Skeletal muscle satellite cell (primary cell): ENCODE results near the gene MCU.

Experiments used
- H3K27me3 ChIP-seq: 2 replicates; pipeline ENCODE4 v1.7.0; 2013; ENCODE audit warnings: low read length; ENCODE audit not compliant: control insufficient read depth, insufficient read depth
- H3K36me3 ChIP-seq: 2 replicates; pipeline ENCODE4 v1.7.0; 2013; ENCODE audit warnings: mild to moderate bottlenecking, control low read depth, low read length; ENCODE audit not compliant: insufficient read depth
- H3K4me1 ChIP-seq: 2 replicates; pipeline ENCODE4 v1.7.0; 2013; ENCODE audit warnings: low read length; ENCODE audit not compliant: control insufficient read depth, insufficient read depth
- H3K4me2 ChIP-seq: 2 replicates; pipeline ENCODE4 v1.7.0; 2013; ENCODE audit warnings: mild to moderate bottlenecking, low read length
- H3K4me3 ChIP-seq: 2 replicates; pipeline ENCODE4 v1.7.0; 2013; ENCODE audit warnings: low read length
- H3K9ac ChIP-seq: 2 replicates; pipeline ENCODE4 v1.7.0; 2013; ENCODE audit warnings: mild to moderate bottlenecking, low read depth, low read length, moderate library complexity
- H3K9me3 ChIP-seq: replicated peaks from 2 replicates; pipeline ENCODE4 v1.7.0; 2013; ENCODE audit warnings: mild to moderate bottlenecking, control low read depth, low read length

MCU gene

DNA sequence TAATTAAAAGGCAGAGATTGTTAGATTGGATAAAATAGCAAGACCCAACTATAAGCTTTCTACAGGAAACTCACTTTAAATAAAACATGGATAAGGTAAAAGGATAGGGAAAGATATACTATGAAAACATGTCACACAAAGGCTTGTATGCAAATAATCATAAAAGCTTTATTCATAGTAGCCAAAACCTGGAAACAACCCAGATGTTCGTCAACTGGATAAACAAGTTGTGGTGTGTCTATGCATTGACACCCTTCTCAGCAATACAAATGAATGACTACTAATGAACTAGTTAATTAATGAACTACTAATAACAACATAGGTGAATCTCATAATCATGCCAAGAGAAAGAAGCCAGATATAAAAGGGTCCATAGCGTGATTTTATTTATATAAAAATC lies 163.8 kb downstream of the MCU start:
- H3K4me2 ChIP-seq, result no peak overlapping the region
- no peaks in the 10 kb centered on the region for H3K9me3 ChIP-seq
- no peaks in the 10 kb centered on the region for H3K4me1 ChIP-seq
- H3K9ac ChIP-seq, result no peak overlapping the region
- H3K27me3 ChIP-seq, result no peaks in the 10 kb centered on the region
- peaks cover 6% of the 10 kb centered on the region for H3K36me3 ChIP-seq
- H3K4me3 ChIP-seq, result no peak overlapping the region

DNA sequence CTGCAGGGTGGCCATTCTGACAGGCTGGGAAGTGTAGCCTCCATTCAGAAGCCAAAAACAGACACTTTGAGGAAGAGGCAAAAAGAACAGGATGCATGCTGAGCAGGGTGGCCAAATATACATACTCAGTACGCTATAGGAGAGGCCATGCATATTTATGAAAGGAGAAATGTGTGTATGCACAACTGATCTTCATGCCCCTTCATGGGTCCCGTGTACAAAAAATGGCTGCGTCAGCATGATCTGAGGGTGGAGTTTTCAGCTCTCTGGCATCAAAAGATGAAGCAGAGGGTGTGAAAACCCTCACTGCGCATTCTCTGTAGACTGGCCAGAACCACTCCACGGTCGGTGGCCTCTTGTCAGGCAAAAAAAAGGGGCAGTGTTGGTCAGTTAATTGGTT lies 166.1 kb downstream of the MCU start:
- H3K27me3 ChIP-seq, result no peaks in the 10 kb centered on the region
- peaks cover 10% of the 10 kb centered on the region for H3K36me3 ChIP-seq
- no peak overlapping the region for H3K4me3 ChIP-seq
- no peak overlapping the region for H3K9ac ChIP-seq
- no peak overlapping the region for H3K4me2 ChIP-seq
- no peaks in the 10 kb centered on the region for H3K9me3 ChIP-seq
- no peaks in the 10 kb centered on the region for H3K4me1 ChIP-seq

DNA sequence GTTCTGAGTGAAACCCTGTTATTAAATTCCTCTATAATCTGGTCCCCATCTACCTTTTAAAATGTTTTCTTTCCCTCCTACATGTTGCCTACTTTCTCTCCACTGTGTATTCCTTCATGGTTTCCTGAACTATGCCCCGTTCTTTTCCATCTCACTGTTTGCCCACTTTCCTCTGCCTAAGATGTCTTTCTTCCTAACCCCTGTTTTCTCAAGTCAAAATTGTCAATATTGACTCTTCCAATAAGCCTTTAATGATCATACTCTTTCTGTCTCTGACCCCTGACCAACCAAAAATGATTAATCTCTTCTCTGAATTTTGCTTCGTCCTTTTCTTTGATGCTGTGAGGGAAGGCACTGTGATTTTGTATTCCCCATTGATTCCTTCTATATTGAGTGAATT lies 171.0 kb downstream of the MCU start:
- Histone ChIP-seq H3K4me2 (no peak overlapping the region), H3K27me3 (no peaks in the 10 kb centered on the region), H3K4me3 (no peak overlapping the region), H3K36me3 (peaks cover 14% of the 10 kb centered on the region), H3K9ac (no peak overlapping the region), H3K9me3 (no peaks in the 10 kb centered on the region), H3K4me1 (no peaks in the 10 kb centered on the region)

DNA sequence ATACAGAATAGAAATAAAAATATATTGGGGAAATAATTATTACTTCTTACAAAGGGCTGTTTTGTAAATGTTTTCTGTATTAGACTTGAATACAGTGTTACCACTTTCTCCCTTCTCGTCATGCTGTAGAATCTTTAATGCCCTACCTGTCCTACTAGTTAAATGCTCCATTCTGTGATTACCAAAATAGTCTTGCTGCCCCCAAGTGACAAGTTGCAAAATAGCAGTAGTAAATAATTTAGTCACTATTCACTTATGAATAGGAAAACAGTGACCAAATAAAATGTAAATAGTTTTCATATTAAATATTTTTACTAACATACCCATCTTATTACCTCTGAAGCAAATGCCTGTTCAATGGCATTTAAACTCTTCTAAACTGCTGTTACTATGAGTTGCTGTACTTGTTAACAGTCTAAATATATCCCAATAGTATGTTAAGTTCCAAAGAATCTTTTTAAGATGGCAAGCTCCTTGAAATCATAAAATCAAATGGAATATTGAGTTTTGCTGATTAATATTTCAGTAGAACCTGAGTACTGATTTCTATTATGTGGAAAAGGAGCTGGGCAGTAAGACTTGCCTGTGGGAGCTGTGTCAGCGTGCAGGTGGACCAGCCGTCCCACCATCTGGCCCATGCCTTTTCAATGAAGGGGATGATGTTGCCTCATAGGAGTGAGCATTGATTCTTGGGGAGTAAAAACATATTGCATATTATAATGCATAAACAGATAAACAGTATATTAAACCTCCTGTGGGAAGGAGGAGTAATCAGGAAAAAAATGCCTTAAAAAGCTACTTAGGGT lies 183.5 kb downstream of the MCU start:
- H3K4me1 ChIP-seq, result no peaks in the 10 kb centered on the region
- no peak overlapping the region for H3K4me2 ChIP-seq
- peaks cover 20% of the 10 kb centered on the region for H3K36me3 ChIP-seq
- no peak overlapping the region for H3K9ac ChIP-seq
- no peaks in the 10 kb centered on the region for H3K27me3 ChIP-seq
- no peak overlapping the region for H3K4me3 ChIP-seq
- H3K9me3 ChIP-seq, result no peaks in the 10 kb centered on the region

DNA sequence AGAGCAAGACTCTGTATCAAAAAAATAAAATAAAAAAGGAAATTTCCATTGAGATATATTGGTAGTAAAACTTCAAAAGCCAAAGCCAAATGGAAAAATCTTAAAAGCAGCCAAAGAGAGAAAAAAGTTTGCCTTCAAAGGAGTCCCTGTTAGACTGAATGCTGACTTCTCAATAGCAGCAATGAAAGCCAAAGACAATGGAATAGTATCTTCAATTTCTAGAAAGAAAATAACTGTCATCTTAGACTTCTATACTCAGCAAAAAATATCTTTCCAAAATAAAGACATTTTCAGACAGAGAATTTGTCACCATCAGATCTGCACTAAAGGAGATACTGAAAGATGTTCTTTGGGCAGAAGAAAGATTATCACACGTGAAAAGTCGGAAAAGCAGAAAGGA lies 187.3 kb downstream of the MCU start:
- Histone ChIP-seq H3K9ac (no peak overlapping the region), H3K4me3 (no peak overlapping the region), H3K9me3 (no peaks in the 10 kb centered on the region), H3K4me2 (no peak overlapping the region), H3K4me1 (no peaks in the 10 kb centered on the region), H3K27me3 (no peaks in the 10 kb centered on the region), H3K36me3 (peaks cover 11% of the 10 kb centered on the region)

DNA sequence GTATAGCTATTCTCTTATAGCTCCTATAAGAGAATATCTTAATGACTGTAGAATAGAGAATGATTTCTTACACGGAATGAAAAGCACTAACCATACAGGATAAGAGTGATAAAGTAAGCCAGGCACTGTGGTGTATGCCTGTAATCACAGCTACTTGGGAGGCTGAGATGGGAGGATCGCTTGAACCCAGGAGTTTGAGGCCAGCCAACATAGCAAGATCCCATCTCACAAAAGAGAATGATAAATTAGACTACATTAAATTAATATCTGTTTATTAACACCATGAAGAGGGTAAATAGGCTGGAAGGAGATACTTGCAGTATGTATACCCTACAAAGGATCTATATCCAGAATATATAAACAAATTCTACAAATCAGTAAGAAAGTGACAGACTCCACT lies 189.3 kb downstream of the MCU start:
- H3K4me2 ChIP-seq, result no peak overlapping the region
- H3K4me1 ChIP-seq, result no peaks in the 10 kb centered on the region
- peaks cover 19% of the 10 kb centered on the region for H3K36me3 ChIP-seq
- H3K27me3 ChIP-seq, result no peaks in the 10 kb centered on the region
- H3K4me3 ChIP-seq, result no peak overlapping the region
- no peak overlapping the region for H3K9ac ChIP-seq
- H3K9me3 ChIP-seq, result no peaks in the 10 kb centered on the region

DNA sequence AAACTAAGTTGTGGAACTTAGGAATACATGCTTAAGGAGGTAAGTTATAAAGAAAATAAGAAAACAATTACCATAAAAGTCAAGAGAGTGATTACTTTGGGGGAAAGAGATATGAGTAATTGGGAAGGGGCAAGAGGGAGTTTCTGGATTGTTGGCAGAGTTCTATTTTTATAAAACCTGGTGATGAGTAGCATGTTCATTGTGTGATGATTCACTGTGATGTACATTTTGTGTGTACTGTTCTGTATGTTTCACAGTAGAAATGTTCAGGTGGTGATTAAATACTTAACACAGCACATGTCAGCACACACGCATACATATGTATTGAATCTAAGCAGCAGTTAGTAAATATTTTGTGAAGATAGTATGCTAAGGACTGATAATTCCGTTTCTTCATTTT lies 191.9 kb downstream of the MCU start:
- H3K4me1 ChIP-seq, result peaks cover 7% of the 10 kb centered on the region
- H3K9me3 ChIP-seq, result no peaks in the 10 kb centered on the region
- peaks cover 30% of the 10 kb centered on the region for H3K36me3 ChIP-seq
- no peak overlapping the region for H3K9ac ChIP-seq
- no peaks in the 10 kb centered on the region for H3K27me3 ChIP-seq
- H3K4me2 ChIP-seq, result no peak overlapping the region
- no peak overlapping the region for H3K4me3 ChIP-seq

DNA sequence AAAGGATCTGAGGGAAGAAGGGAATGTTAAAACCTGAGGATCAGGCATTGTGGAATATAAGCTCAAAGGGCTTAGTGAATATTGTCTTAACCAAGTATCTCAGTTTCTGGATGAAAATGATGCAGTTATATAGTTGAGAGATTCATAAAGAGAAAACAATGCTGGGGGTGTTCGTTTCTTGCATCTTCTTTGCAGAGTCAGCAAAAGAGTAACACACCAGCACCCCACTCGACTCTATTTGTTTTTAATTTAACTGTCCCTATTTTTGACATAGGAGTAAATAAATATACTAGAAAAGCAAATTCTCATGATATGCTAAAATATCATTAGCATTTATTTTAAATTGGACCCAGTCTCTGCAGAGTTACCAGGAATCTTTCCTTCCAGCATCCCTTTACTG lies 194.0 kb downstream of the MCU start:
- Histone ChIP-seq H3K36me3 (peaks cover 27% of the 10 kb centered on the region), H3K9ac (no peak overlapping the region), H3K9me3 (no peaks in the 10 kb centered on the region)

DNA sequence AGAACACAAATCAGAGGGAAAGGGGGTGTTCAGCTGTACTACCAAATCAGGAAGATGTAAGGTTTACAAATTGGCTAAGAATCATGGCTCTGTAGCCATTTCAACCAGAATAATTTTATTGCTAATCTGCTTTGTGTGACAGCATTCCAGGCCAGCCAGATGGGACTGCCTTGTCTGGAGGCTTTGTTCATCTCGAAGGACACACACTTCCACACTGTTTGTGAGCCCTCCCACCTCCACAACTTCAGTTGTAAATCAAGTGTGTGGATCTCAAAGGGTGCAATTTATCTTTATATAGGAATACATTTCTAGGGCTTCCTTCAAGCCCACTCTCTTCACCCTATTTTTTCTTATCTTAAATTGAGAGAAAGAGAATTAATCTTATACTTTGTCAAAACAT lies 194.7 kb downstream of the MCU start:
- Histone ChIP-seq H3K36me3 (peaks cover 27% of the 10 kb centered on the region), H3K4me2 (no peak overlapping the region), H3K4me3 (no peak overlapping the region)

More for the DNA sequence above, 194.0 kb downstream of the MCU start:
- H3K4me2 ChIP-seq, result no peak overlapping the region
- H3K4me3 ChIP-seq, result no peak overlapping the region
- H3K4me1 ChIP-seq, result peaks cover 7% of the 10 kb centered on the region
- H3K27me3 ChIP-seq, result no peaks in the 10 kb centered on the region

DNA sequence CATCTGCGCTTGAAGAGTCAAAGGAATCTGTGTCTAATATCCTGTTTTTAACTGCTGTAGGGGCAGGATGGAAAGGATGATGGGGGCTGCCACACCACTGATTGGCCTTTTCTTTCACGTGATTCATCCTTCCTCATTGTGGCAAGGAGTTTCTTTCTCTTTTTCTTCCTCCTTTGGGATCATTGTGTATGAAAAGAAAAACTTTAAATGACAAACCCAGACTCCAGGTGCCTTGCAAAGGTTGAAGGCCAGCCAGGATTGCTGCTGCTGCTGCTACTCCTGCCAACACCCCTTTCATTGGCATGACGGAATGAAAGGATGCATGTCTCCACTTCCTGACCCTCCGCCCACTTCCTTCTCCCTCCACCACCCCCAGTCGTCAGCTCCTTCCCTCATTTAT lies 195.1 kb downstream of the MCU start:
- Histone ChIP-seq H3K9me3 (no peaks in the 10 kb centered on the region), H3K4me2 (no peak overlapping the region), H3K36me3 (peaks cover 27% of the 10 kb centered on the region), H3K4me3 (no peak overlapping the region), H3K4me1 (peaks cover 7% of the 10 kb centered on the region), H3K27me3 (no peaks in the 10 kb centered on the region), H3K9ac (no peak overlapping the region)

More for the DNA sequence above, 194.7 kb downstream of the MCU start:
- H3K27me3 ChIP-seq, result no peaks in the 10 kb centered on the region
- H3K4me1 ChIP-seq, result peaks cover 7% of the 10 kb centered on the region
- no peaks in the 10 kb centered on the region for H3K9me3 ChIP-seq
- no peak overlapping the region for H3K9ac ChIP-seq

DNA sequence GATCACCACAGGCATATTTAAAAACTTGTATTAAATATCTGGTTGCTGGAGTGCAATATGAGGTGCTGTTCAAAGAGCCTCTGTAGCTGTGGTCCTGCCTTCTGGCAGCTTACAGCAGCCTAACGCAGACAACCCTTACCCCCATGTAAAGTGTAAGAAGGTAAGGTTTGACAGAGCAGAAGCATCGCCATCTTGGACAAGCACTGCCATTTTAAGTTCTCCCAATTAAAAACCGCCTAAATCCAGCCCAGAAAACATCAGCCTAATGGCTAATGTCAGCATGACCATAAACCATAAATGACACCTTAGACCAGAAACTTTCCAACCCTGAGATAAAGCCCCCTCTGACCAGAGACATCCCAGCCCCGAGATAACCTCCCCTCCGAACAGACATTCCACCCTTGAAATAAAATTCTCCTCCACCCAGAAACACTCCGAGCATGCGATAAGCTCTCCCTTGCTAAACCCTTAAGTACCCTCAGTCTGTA lies 196.3 kb downstream of the MCU start:
- Histone ChIP-seq H3K9ac (no peak overlapping the region), H3K4me3 (no peak overlapping the region), H3K36me3 (peaks cover 27% of the 10 kb centered on the region), H3K4me2 (no peak overlapping the region), H3K9me3 (no peaks in the 10 kb centered on the region), H3K4me1 (peaks cover 7% of the 10 kb centered on the region), H3K27me3 (no peaks in the 10 kb centered on the region)

DNA sequence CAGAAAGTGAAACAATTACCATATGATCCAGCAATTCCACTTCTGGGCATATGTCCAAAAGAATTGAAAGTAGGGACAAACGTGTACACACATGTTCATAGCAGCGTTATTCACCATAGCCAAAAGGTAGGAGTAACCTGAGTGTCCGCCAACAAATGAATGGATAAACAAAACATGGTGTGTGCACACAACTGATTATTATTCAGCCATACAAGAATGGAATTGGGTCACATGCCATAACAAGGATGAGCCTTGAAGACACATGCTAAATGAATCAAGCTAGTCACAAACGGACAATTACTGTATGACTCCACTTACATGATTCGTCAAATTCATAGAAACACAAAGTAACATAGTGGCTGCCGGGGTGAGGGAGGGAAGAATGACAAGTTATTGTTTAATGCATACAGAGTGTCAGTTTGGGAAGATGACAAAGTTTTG lies 197.5 kb downstream of the MCU start:
- no peak overlapping the region for H3K9ac ChIP-seq

More for the DNA sequence above, 197.5 kb downstream of the MCU start:
- Histone ChIP-seq H3K4me1 (peaks cover 7% of the 10 kb centered on the region), H3K4me2 (no peak overlapping the region), H3K9me3 (no peaks in the 10 kb centered on the region), H3K36me3 (peaks cover 27% of the 10 kb centered on the region), H3K4me3 (no peak overlapping the region), H3K27me3 (no peaks in the 10 kb centered on the region)
